HepG2 (cell line): Measurements from ENCODE around the gene RSPH4A. TPM values are rescaled to one million over a fixed set of nuclear protein-coding genes. Genes with fewer than 3 reads are reported as not detected.

Experiments used
- CCAR2 ChIP-seq: fragments of 200-400 bp; formaldehyde crosslinking; optimal IDR thresholded peaks from 2 replicates; pipeline ENCODE3; 2018; ENCODE audit warnings: low read depth, mild to moderate bottlenecking, low read length, moderate library complexity
- HDAC2 ChIP-seq: sonication (generic); formaldehyde crosslinking; IDR thresholded peaks from 2 replicates; pipeline ENCODE4 v1.4.0; 2020; ENCODE audit warnings: missing genetic modification reagents
- KAT8 ChIP-seq: IDR thresholded peaks from 2 replicates; pipeline ENCODE4 v1.6.1; 2016; ENCODE audit warnings: missing genetic modification reagents, missing compliant biosample characterization
- KDM2A ChIP-seq: sonication (generic); formaldehyde crosslinking; IDR thresholded peaks from 2 replicates; pipeline ENCODE4 v1.4.0; 2020; ENCODE audit warnings: low read depth, missing genetic modification reagents, borderline replicate concordance
- MAF1 ChIP-seq: sonication (generic); formaldehyde crosslinking; IDR thresholded peaks from 2 replicates; pipeline ENCODE4 v1.5.0; 2020; ENCODE audit warnings: missing genetic modification reagents, borderline replicate concordance
- PHF20 ChIP-seq: sonication (generic); formaldehyde crosslinking; IDR thresholded peaks from 2 replicates; pipeline ENCODE4 v1.5.0; 2020; ENCODE audit warnings: mild to moderate bottlenecking, missing genetic modification reagents
- RFX5 ChIP-seq: IDR thresholded peaks from 2 replicates; pipeline ENCODE4 v1.6.1; 2011; ENCODE audit warnings: low read depth, low read length, improper control_type of control experiment
- RFXAP ChIP-seq: sonication (generic); formaldehyde crosslinking; IDR thresholded peaks from 2 replicates; pipeline ENCODE4 v1.4.0; 2020; ENCODE audit warnings: missing genetic modification reagents, borderline replicate concordance
- SMC3 ChIP-seq: IDR thresholded peaks from 2 replicates; pipeline ENCODE4 v1.6.1; 2011; ENCODE audit warnings: low read length, improper control_type of control experiment
- SRF ChIP-seq: IDR thresholded peaks from 2 replicates; pipeline ENCODE4 v1.6.1; 2011; ENCODE audit warnings: mild to moderate bottlenecking, low read depth, low read length, moderate library complexity
- SUZ12 ChIP-seq: fragments of 150-350 bp; IDR thresholded peaks from 2 replicates; pipeline ENCODE4 v1.6.1; 2014; ENCODE audit warnings: low read depth, low read length
- TCF12 ChIP-seq, 2 experiments: fragments of 450-650 bp in 1 of 2; sonication (generic) in 1 of 2; formaldehyde crosslinking in 1 of 2; IDR thresholded peaks; 2 replicates each; pipeline versions ENCODE4 v1.6.1 to v1.8.0; 2017 to 2022; ENCODE audit warnings: antibody characterized with exemption in 1 of 2, mild to moderate bottlenecking in 1 of 2, missing genetic modification reagents in 1 of 2, moderate library complexity in 1 of 2
- ZFP36L1 ChIP-seq: sonication (generic); formaldehyde crosslinking; IDR thresholded peaks from 2 replicates; pipeline ENCODE4 v1.8.0; 2022; ENCODE audit warnings: mild to moderate bottlenecking, missing genetic modification reagents, moderate library complexity
- ZNF501 ChIP-seq: sonication (generic); formaldehyde crosslinking; IDR thresholded peaks from 2 replicates; pipeline ENCODE4 v1.5.1; 2020; ENCODE audit warnings: mild to moderate bottlenecking, moderate library complexity, missing genetic modification reagents
- polyA plus RNA-seq, 8 experiments: library from polyadenylated mRNA; depleted of rRNA in 3 of 8; stranded (reverse) in 7 of 8; unstranded in 1 of 8; fragments of >200 nt; fragmentation: Illumina TruSeq in 4 of 8; extraction: Trizol in 4 of 8; gene quantifications; 2 replicates each; pipeline versions ENCODE4 v1.2.1 to v1.2.3, GENCODE V29; 2011 to 2016; ENCODE audit warnings: low read depth in 4 of 8, missing spikeins in 1 of 8, mixed read lengths in 1 of 8; ENCODE audit not compliant: insufficient read depth in 1 of 8
- total RNA-seq, 5 experiments: library from RNA; depleted of rRNA; stranded (reverse); fragments of >200 nt; fragmentation: Illumina TruSeq; extraction: Trizol; gene quantifications; 2 replicates each; pipeline ENCODE4 v1.2.3, GENCODE V29; 2016; ENCODE audit warnings: low read depth in 1 of 5
- TF ChIP-seq, protein P1 (sequence below): sonication (generic); formaldehyde crosslinking; conservative IDR thresholded peaks from 2 replicates; pipeline ENCODE4 v1.8.0; 2022; ENCODE audit warnings: low read depth, missing genetic modification reagents
- TF ChIP-seq, protein P2 (sequence below): sonication (generic); formaldehyde crosslinking; IDR thresholded peaks from 2 replicates; pipeline ENCODE4 v1.4.0; 2020; ENCODE audit warnings: mild to moderate bottlenecking, missing genetic modification reagents
- TF ChIP-seq, protein P3 (sequence below): sonication (generic); formaldehyde crosslinking; IDR thresholded peaks from 2 replicates; pipeline ENCODE4 v1.4.0; 2020; ENCODE audit warnings: mild to moderate bottlenecking, missing genetic modification reagents
- TF ChIP-seq, protein P4 (sequence below): IDR thresholded peaks from 2 replicates; pipeline ENCODE4 v1.6.1; 2016; ENCODE audit warnings: mild to moderate bottlenecking
- TF ChIP-seq, protein P5 (sequence below): sonication (generic); formaldehyde crosslinking; IDR thresholded peaks from 2 replicates; pipeline ENCODE4 v1.4.0; 2020; ENCODE audit warnings: missing genetic modification reagents, low read depth, mild to moderate bottlenecking, borderline replicate concordance

The RSPH4A gene
- total and polyA plus RNA-seq, 2 of the 13 experiments (the other 11 are each of a cell fraction or from before 2014, with no cell fraction given): 0.24 to 0.40 TPM

DNA sequence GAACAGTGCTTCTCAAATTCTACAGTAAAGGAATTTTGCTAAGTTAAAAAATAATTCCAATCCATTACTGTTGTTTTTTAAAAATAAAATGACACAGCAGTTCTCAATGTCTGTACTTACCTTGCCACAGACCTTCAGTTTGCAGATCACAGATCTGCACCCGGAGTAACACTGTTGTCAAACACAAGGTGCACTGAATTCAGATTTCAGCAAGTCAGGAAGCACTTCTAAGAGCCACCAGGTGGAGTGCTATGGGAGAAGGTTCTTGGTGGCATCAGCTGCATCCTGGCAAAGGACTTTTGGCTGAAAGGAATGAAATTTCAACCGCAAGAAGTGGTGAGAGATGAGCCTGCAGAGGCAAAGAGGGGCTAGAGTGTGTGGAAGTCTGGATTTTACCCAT is 17.4 kb downstream of the RSPH4A start (continued):
- TF ChIP-seq KDM2A (no peak), CCAR2 (no peak), SMC3 (peak; percentile 65; the same call in 1 of the 2 replicates), ZNF501 (CRISPR knock-in tag) (no peak), KAT8 (CRISPR knock-in tag) (0 out of 2 replicates have a peak, but pooled peaks have one; percentile 37), TCF12 (IDR thresholded peaks at IDR 0.05) (no peak), TCF12 (CRISPR knock-in tag; IDR thresholded peaks at IDR 0.05) (no peak), RFX5 (no peak), SRF (no peak), RFXAP (CRISPR knock-in tag) (no peak), MAF1 (CRISPR knock-in tag) (no peak), HDAC2 (CRISPR knock-in tag) (0 out of 2 replicates have a peak, but pooled peaks have one; percentile 13), ZFP36L1 (CRISPR knock-in tag) (no peak), PHF20 (CRISPR knock-in tag) (no peak), SUZ12 (no peak)
- TF ChIP-seq, protein P1, sequence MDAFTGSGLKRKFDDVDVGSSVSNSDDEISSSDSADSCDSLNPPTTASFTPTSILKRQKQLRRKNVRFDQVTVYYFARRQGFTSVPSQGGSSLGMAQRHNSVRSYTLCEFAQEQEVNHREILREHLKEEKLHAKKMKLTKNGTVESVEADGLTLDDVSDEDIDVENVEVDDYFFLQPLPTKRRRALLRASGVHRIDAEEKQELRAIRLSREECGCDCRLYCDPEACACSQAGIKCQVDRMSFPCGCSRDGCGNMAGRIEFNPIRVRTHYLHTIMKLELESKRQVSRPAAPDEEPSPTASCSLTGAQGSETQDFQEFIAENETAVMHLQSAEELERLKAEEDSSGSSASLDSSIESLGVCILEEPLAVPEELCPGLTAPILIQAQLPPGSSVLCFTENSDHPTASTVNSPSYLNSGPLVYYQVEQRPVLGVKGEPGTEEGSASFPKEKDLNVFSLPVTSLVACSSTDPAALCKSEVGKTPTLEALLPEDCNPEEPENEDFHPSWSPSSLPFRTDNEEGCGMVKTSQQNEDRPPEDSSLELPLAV (CRISPR knock-in tag): no peak
- TF ChIP-seq, protein P2, sequence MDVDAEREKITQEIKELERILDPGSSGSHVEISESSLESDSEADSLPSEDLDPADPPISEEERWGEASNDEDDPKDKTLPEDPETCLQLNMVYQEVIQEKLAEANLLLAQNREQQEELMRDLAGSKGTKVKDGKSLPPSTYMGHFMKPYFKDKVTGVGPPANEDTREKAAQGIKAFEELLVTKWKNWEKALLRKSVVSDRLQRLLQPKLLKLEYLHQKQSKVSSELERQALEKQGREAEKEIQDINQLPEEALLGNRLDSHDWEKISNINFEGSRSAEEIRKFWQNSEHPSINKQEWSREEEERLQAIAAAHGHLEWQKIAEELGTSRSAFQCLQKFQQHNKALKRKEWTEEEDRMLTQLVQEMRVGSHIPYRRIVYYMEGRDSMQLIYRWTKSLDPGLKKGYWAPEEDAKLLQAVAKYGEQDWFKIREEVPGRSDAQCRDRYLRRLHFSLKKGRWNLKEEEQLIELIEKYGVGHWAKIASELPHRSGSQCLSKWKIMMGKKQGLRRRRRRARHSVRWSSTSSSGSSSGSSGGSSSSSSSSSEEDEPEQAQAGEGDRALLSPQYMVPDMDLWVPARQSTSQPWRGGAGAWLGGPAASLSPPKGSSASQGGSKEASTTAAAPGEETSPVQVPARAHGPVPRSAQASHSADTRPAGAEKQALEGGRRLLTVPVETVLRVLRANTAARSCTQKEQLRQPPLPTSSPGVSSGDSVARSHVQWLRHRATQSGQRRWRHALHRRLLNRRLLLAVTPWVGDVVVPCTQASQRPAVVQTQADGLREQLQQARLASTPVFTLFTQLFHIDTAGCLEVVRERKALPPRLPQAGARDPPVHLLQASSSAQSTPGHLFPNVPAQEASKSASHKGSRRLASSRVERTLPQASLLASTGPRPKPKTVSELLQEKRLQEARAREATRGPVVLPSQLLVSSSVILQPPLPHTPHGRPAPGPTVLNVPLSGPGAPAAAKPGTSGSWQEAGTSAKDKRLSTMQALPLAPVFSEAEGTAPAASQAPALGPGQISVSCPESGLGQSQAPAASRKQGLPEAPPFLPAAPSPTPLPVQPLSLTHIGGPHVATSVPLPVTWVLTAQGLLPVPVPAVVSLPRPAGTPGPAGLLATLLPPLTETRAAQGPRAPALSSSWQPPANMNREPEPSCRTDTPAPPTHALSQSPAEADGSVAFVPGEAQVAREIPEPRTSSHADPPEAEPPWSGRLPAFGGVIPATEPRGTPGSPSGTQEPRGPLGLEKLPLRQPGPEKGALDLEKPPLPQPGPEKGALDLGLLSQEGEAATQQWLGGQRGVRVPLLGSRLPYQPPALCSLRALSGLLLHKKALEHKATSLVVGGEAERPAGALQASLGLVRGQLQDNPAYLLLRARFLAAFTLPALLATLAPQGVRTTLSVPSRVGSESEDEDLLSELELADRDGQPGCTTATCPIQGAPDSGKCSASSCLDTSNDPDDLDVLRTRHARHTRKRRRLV: no peak
- TF ChIP-seq, protein P3, sequence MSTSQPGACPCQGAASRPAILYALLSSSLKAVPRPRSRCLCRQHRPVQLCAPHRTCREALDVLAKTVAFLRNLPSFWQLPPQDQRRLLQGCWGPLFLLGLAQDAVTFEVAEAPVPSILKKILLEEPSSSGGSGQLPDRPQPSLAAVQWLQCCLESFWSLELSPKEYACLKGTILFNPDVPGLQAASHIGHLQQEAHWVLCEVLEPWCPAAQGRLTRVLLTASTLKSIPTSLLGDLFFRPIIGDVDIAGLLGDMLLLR: no peak
- TF ChIP-seq, protein P4, sequence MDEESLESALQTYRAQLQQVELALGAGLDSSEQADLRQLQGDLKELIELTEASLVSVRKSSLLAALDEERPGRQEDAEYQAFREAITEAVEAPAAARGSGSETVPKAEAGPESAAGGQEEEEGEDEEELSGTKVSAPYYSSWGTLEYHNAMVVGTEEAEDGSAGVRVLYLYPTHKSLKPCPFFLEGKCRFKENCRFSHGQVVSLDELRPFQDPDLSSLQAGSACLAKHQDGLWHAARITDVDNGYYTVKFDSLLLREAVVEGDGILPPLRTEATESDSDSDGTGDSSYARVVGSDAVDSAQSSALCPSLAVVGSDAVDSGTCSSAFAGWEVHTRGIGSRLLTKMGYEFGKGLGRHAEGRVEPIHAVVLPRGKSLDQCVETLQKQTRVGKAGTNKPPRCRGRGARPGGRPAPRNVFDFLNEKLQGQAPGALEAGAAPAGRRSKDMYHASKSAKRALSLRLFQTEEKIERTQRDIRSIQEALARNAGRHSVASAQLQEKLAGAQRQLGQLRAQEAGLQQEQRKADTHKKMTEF (CRISPR knock-in tag): no peak
- TF ChIP-seq, protein P5, sequence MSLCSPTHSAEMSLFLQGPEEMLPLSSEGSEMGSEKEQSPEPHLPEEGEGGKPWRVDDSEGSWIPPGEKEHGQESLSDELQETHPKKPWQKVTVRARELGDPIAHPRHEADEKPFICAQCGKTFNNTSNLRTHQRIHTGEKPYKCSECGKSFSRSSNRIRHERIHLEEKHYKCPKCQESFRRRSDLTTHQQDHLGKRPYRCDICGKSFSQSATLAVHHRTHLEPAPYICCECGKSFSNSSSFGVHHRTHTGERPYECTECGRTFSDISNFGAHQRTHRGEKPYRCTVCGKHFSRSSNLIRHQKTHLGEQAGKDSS (CRISPR knock-in tag): no peak
